ENCODE data around the gene RAB24.

The RAB24 gene

GRCh38 chr5:177307544-177308363 is 4.2 kb upstream of the RAB24 start:
- no peak for TF ChIP-seq CTCF (IDR thresholded peaks at IDR 0.05)

- no peak for TF ChIP-seq CTCF (IDR thresholded peaks at IDR 0.05)
These were observed 3.4 kb upstream of the RAB24 start for GRCh38 chr5:177306674-177307543.

- TF ChIP-seq CTCF (IDR thresholded peaks at IDR 0.05) = no peak
These were observed 1.0 kb upstream of the RAB24 start for GRCh38 chr5:177304392-177305119.

GRCh38 chr5:177303925-177304391 is 439 bp upstream of the RAB24 start:
- TF ChIP-seq CTCF (IDR thresholded peaks at IDR 0.05) = no peak

GRCh38 chr5:177302354-177303110 is 987 bp downstream of the RAB24 start:
- TF ChIP-seq CTCF (IDR thresholded peaks at IDR 0.05) = no peak

- TF ChIP-seq CTCF (IDR thresholded peaks at IDR 0.05) = no peak
These were observed 1.9 kb downstream of the RAB24 start for GRCh38 chr5:177301503-177302165.
